ENCODE measurements around the gene LBX1. TPM values are rescaled to one million over a fixed set of nuclear protein-coding genes. Genes with fewer than 3 reads are reported as not detected.

Gene LBX1
- total and polyA plus RNA-seq, 7 donors = 1.8 to 12.3 (median 7.4) TPM

GRCh38 chr10:101258179-101258885, 29.1 kb upstream of the LBX1 start:
- ATAC-seq = no peak

GRCh38 chr10:101257491-101257890, 28.2 kb upstream of the LBX1 start:
- no peaks in the 10 kb centered on the region for H3K27me3 ChIP-seq (ENCODE audit: insufficient read depth in 3 of 3, low read length in 2 of 3)
- no peaks in the 10 kb centered on the region for H3K36me3 ChIP-seq (ENCODE audit: insufficient read depth in 1 of 2, low read depth in 1 of 2)
- ATAC-seq (no peak), DNase-seq (no peak)
- 85 to 93% (median 91%) methylated on average over 4 of the region's 4 CpGs for WGBS, 3 donors
- no peaks in the 10 kb centered on the region for H3K9me3 ChIP-seq
- no peak overlapping the region for H3K27ac ChIP-seq
- H3K4me1 ChIP-seq = no peaks in the 10 kb centered on the region
- H3K4me3 ChIP-seq = no peak overlapping the region
- no peak for TF ChIP-seq CTCF (IDR thresholded peaks at IDR 0.05)
- intact Hi-C loops (cut with DNase I) = no loop called here

More at GRCh38 chr10:101258179-101258885, 29.1 kb upstream of the LBX1 start:
- no peak for DNase-seq
- no peaks in the 10 kb centered on the region for H3K9me3 ChIP-seq
- H3K36me3 ChIP-seq (ENCODE audit: insufficient read depth in 1 of 2, low read depth in 1 of 2) = no peaks in the 10 kb centered on the region
- H3K27ac ChIP-seq = no peak overlapping the region
- intact Hi-C loops (cut with DNase I) = no loop called here
- WGBS, 3 donors = 93 to 97% (median 96%) methylated on average over 4 of the region's 4 CpGs
- H3K27me3 ChIP-seq (ENCODE audit: insufficient read depth in 3 of 3, low read length in 2 of 3) = no peaks in the 10 kb centered on the region
- TF ChIP-seq CTCF (IDR thresholded peaks at IDR 0.05) = no peak
- no peaks in the 10 kb centered on the region for H3K4me1 ChIP-seq
- no peak overlapping the region for H3K4me3 ChIP-seq

GRCh38 chr10:101257084-101257483, 27.8 kb upstream of the LBX1 start:
- no peaks in the 10 kb centered on the region for H3K36me3 ChIP-seq (ENCODE audit: insufficient read depth in 1 of 2, low read depth in 1 of 2)
- no peak for DNase-seq
- ATAC-seq = no peak
- TF ChIP-seq CTCF (IDR thresholded peaks at IDR 0.05) = no peak
- H3K4me3 ChIP-seq = no peak overlapping the region
- WGBS, 3 donors = 57 to 70% (median 58%) methylated on average over 3 of the region's 3 CpGs
- no peaks in the 10 kb centered on the region for H3K27me3 ChIP-seq (ENCODE audit: insufficient read depth in 3 of 3, low read length in 2 of 3)
- H3K4me1 ChIP-seq = no peaks in the 10 kb centered on the region
- intact Hi-C loops (cut with DNase I) = no loop called here
- H3K9me3 ChIP-seq = no peaks in the 10 kb centered on the region
- no peak overlapping the region for H3K27ac ChIP-seq

- Histone ChIP-seq H3K4me3 (no peak overlapping the region), H3K36me3 (ENCODE audit: insufficient read depth in 1 of 2, low read depth in 1 of 2) (no peaks in the 10 kb centered on the region), H3K9me3 (no peaks in the 10 kb centered on the region), H3K27me3 (ENCODE audit: insufficient read depth in 3 of 3, low read length in 2 of 3) (no peaks in the 10 kb centered on the region), H3K4me1 (no peaks in the 10 kb centered on the region), H3K27ac (no peak overlapping the region)
- TF ChIP-seq CTCF (IDR thresholded peaks at IDR 0.05) = no peak
- intact Hi-C loops (cut with DNase I) = no loop called here
- 93 to 97% (median 94%) methylated on average over 1 of the region's 1 CpG for WGBS, 3 donors
- DNase-seq (no peak), ATAC-seq (no peak)
Observed at GRCh38 chr10:101256387-101256786, 27.1 kb upstream of the LBX1 start.

- Histone ChIP-seq H3K36me3 (ENCODE audit: insufficient read depth in 1 of 2, low read depth in 1 of 2) (no peaks in the 10 kb centered on the region), H3K4me3 (no peak overlapping the region), H3K27ac (no peak overlapping the region), H3K27me3 (ENCODE audit: insufficient read depth in 3 of 3, low read length in 2 of 3) (peaks cover 0 to 4% (median 2%) of the 10 kb centered on the region in 3 donors), H3K9me3 (no peaks in the 10 kb centered on the region), H3K4me1 (no peaks in the 10 kb centered on the region)
- ATAC-seq = no peak
- no peak for TF ChIP-seq CTCF (IDR thresholded peaks at IDR 0.05)
- 74 to 80% (median 80%) methylated on average over 7 of the region's 7 CpGs for WGBS, 3 donors
- intact Hi-C loops (cut with DNase I) = loop anchor here in 1 of 2 donors (5.0 kb wide), 1 partner anchor 42 kb away; no protein-coding TSS in a partner anchor
- DNase-seq = no peak
Observed at GRCh38 chr10:101250136-101250535, 20.9 kb upstream of the LBX1 start.

All from psoas muscle (tissue), 8 donors.